HCT116 (cell line): ENCODE data around the gene KLHDC4. TPM values are rescaled to one million over a fixed set of nuclear protein-coding genes. Genes with fewer than 3 reads are reported as not detected.

ENCODE experiments used
- ATAC-seq: fragments of 200-7000 bp; cut with Tn5 transposase; 2 replicates; pipeline ENCODE4 v1.9.1; 2020; ENCODE audit warnings: mild to moderate bottlenecking, moderate library complexity
- BruUV-seq: library from RNA; stranded (reverse); fragments of 400-500 nt; replicated peaks from 2 replicates; lab custom pipeline; 2021; lab: Mats Ljungman, UMichigan
- CTCF ChIA-PET: fragments of 300-600 bp; sonication (Branson Sonifier 250); formaldehyde crosslinking; loops from one replicate; lab custom pipeline; 2021; ENCODE audit warnings: antibody characterized with exemption; lab: Charles Lee
- POLR2A ChIA-PET: fragments of 300-600, 350-600 bp; sonication (Branson Sonifier 250); formaldehyde crosslinking; loops from one replicate; lab custom pipeline; 2021; ENCODE audit warnings: antibody characterized with exemption; lab: Charles Lee
- RAD21 ChIA-PET, 2 experiments: fragments of 300-600 bp; sonication (Branson Sonifier 250); formaldehyde crosslinking; loops; one replicate each; lab custom pipeline; 2023; ENCODE audit warnings: low total read pairs in 2 of 2; ENCODE audit not compliant: uncharacterized antibody in 2 of 2, unreplicated experiment in 2 of 2, low non-redundant PET in 1 of 2; lab: Charles Lee
- DNase-seq: peaks from one replicate; pipeline ENCODE4 v3.0.0-alpha.2; 2010; ENCODE audit warnings: low read depth, low spot score
- H2AFZ ChIP-seq: fragments of 200-600 bp; shearing (Covaris generic), sonication (generic); 2 replicates; pipeline ENCODE4 v1.6.1; 2017; ENCODE audit warnings: low read depth, mixed run types, mixed read lengths, antibody characterized with exemption, low read length; ENCODE audit not compliant: poor library complexity, severe bottlenecking
- H3K27ac ChIP-seq: 2 replicates; pipeline ENCODE4 v1.5.1; 2012; ENCODE audit warnings: low read depth, low read length
- H3K27me3 ChIP-seq: fragments of 200-600 bp; sonication (generic); 2 replicates; pipeline ENCODE4 v1.6.1; 2016; ENCODE audit warnings: mixed run types, low read length, mixed read lengths; ENCODE audit not compliant: insufficient read depth
- H3K36me3 ChIP-seq, 2 experiments: fragments of 200-500 bp in 1 of 2; fragments of 200-600 bp in 1 of 2; sonication (Bioruptor generic) in 1 of 2; sonication (generic) in 1 of 2; 2 replicates each; pipeline versions ENCODE4 v1.5.1 to v1.6.1; 2014 to 2016; ENCODE audit warnings: low read length in 2 of 2, inconsistent platforms in 1 of 2, mixed read lengths in 1 of 2, mixed run types in 1 of 2; ENCODE audit not compliant: insufficient read depth in 2 of 2, control insufficient read depth in 1 of 2
- H3K4me1 ChIP-seq, 2 experiments: fragments of 200-600 bp in 1 of 2; sonication (generic) in 1 of 2; 2 replicates each; pipeline versions ENCODE4 v1.5.1 to v1.6.1; 2012 to 2017; ENCODE audit warnings: low read length in 2 of 2, inconsistent platforms in 1 of 2, mild to moderate bottlenecking in 1 of 2, mixed read lengths in 1 of 2, mixed run types in 1 of 2, moderate library complexity in 1 of 2; ENCODE audit not compliant: insufficient read depth in 2 of 2, control insufficient read depth in 1 of 2
- H3K4me2 ChIP-seq: fragments of 200-600 bp; sonication (generic); 2 replicates; pipeline ENCODE4 v1.6.1; 2017; ENCODE audit warnings: mixed run types, low read length, mixed read lengths
- H3K4me3 ChIP-seq, 2 experiments: fragments of 200-600 bp in 1 of 2; sonication (generic) in 1 of 2; replicated peaks in 1 of 2; 2 replicates each; pipeline ENCODE4 v1.5.1; 2011 to 2016; ENCODE audit warnings: low read length in 2 of 2, control low read depth in 1 of 2, low read depth in 1 of 2, mild to moderate bottlenecking in 1 of 2, mixed read lengths in 1 of 2, mixed run types in 1 of 2
- H3K79me2 ChIP-seq: fragments of 200-600 bp; sonication (generic); 2 replicates; pipeline ENCODE4 v1.6.1; 2017; ENCODE audit warnings: mild to moderate bottlenecking, mixed run types, low read length, moderate library complexity, mixed read lengths; ENCODE audit not compliant: insufficient read depth
- H3K9ac ChIP-seq: fragments of 200-600 bp; sonication (generic); 2 replicates; pipeline ENCODE4 v1.6.1; 2016; ENCODE audit warnings: low read length, mixed read lengths
- H3K9me2 ChIP-seq: fragments of 200-600 bp; sonication (generic), shearing (Covaris generic); 2 replicates; pipeline ENCODE4 v1.6.1; 2017; ENCODE audit warnings: mixed run types, mild to moderate bottlenecking, moderate library complexity; ENCODE audit not compliant: insufficient read depth
- H3K9me3 ChIP-seq, 2 experiments: fragments of 200-500 bp in 1 of 2; fragments of 200-600 bp in 1 of 2; sonication (Bioruptor generic) in 1 of 2; sonication (generic) in 1 of 2; 2 replicates each; pipeline ENCODE4 v1.6.1; 2014 to 2017; ENCODE audit warnings: low read length in 2 of 2, mixed read lengths in 2 of 2, inconsistent platforms in 1 of 2, low read depth in 1 of 2, mild to moderate bottlenecking in 1 of 2, mixed run types in 1 of 2, moderate library complexity in 1 of 2; ENCODE audit not compliant: control insufficient read depth in 1 of 2, insufficient read depth in 1 of 2
- H4K20me1 ChIP-seq: fragments of 200-600 bp; sonication (generic), shearing (Covaris generic); 2 replicates; pipeline ENCODE4 v1.6.1; 2017; ENCODE audit warnings: mixed run types, mild to moderate bottlenecking, moderate library complexity; ENCODE audit not compliant: insufficient read depth
- CBX3 ChIP-seq: IDR thresholded peaks from 2 replicates; pipeline ENCODE4 v1.6.1; 2012; ENCODE audit warnings: low read depth
- CEBPB ChIP-seq: IDR thresholded peaks from 2 replicates; pipeline ENCODE4 v1.6.1; 2012; ENCODE audit warnings: low read depth
- CTCF ChIP-seq, 3 experiments: fragments of 200-600 bp in 1 of 3; sonication (generic) in 1 of 3; IDR thresholded peaks in 2 of 3; conservative IDR thresholded peaks in 1 of 3; 2 replicates each; pipeline ENCODE4 v1.5.1; 2012 to 2017; ENCODE audit warnings: low read depth in 2 of 3, low read length in 2 of 3, antibody characterized with exemption in 1 of 3, borderline replicate concordance in 1 of 3, control low read depth in 1 of 3, mild to moderate bottlenecking in 1 of 3, mixed read lengths in 1 of 3, mixed run types in 1 of 3, moderate library complexity in 1 of 3; ENCODE audit not compliant: insufficient read depth in 1 of 3
- EGR1 ChIP-seq: IDR thresholded peaks from 2 replicates; pipeline ENCODE4 v1.6.1; 2012; ENCODE audit warnings: low read depth
- ELF1 ChIP-seq: IDR thresholded peaks from 2 replicates; pipeline ENCODE4 v1.6.1; 2012; ENCODE audit warnings: low read depth, borderline replicate concordance
- EZH2 ChIP-seq: fragments of 200-600 bp; sonication (generic); IDR thresholded peaks from 2 replicates; pipeline ENCODE4 v1.6.1; 2017; ENCODE audit warnings: antibody characterized with exemption, mixed run types
- EZH2phosphoT487 ChIP-seq: fragments of 200-600 bp; IDR thresholded peaks from 2 replicates; pipeline ENCODE4 v1.6.1; 2018; ENCODE audit warnings: antibody characterized with exemption, borderline replicate concordance
- FOSL1 ChIP-seq: IDR thresholded peaks from 2 replicates; pipeline ENCODE4 v1.6.1; 2012; ENCODE audit warnings: low read depth
- JUND ChIP-seq: IDR thresholded peaks from 2 replicates; pipeline ENCODE4 v1.6.1; 2012
- POLR2A ChIP-seq: IDR thresholded peaks from 2 replicates; pipeline ENCODE4 v1.7.0; 2011; ENCODE audit warnings: borderline replicate concordance; ENCODE audit not compliant: insufficient read depth, insufficient read length; ENCODE audit errors: extremely low read depth
- POLR2AphosphoS5 ChIP-seq: IDR thresholded peaks from 2 replicates; pipeline ENCODE4 v1.6.1; 2011; ENCODE audit warnings: mild to moderate bottlenecking, low read depth, low read length, moderate library complexity
- RAD21 ChIP-seq: IDR thresholded peaks from 2 replicates; pipeline ENCODE4 v1.6.1; 2012; ENCODE audit warnings: low read depth, mild to moderate bottlenecking
- SIN3A ChIP-seq: IDR thresholded peaks from 2 replicates; pipeline ENCODE4 v1.6.1; 2012; ENCODE audit warnings: low read depth
- SP1 ChIP-seq: IDR thresholded peaks from 2 replicates; pipeline ENCODE4 v1.6.1; 2012; ENCODE audit warnings: low read depth
- SRF ChIP-seq: IDR thresholded peaks from 2 replicates; pipeline ENCODE4 v1.6.1; 2012; ENCODE audit warnings: low read depth
- YY1 ChIP-seq: IDR thresholded peaks from 2 replicates; pipeline ENCODE4 v1.6.1; 2011; ENCODE audit warnings: low read length, low read depth, moderate library complexity, mild to moderate bottlenecking; ENCODE audit not compliant: insufficient replicate concordance; ENCODE audit errors: extremely low read depth
- ZFX ChIP-seq: fragments of 450-650 bp; IDR thresholded peaks from 2 replicates; pipeline ENCODE4 v1.6.1; 2017
- ZNF274 ChIP-seq: fragments of 200-500 bp; sonication (Bioruptor generic); IDR thresholded peaks from 2 replicates; pipeline ENCODE4 v1.6.1; 2014; ENCODE audit warnings: mild to moderate bottlenecking, low read depth, low read length, inconsistent platforms
- intact Hi-C: fragments of 100-400 bp; cut with micrococcal nuclease; formaldehyde crosslinking; loops from 2 replicates; pipeline ENCODE4 v1.10.0; 2022
- total RNA-seq: library from RNA; stranded (reverse); gene quantifications from one replicate; pipeline ENCODE4 v1.2.1, GENCODE V29; 2021; ENCODE audit not compliant: unreplicated experiment
- TF ChIP-seq, protein P1 (sequence below): IDR thresholded peaks from 2 replicates; pipeline ENCODE4 v1.6.1; 2012
- TF ChIP-seq, protein P2 (sequence below): IDR thresholded peaks from 2 replicates; pipeline ENCODE4 v1.6.1; 2012; ENCODE audit warnings: low read depth

Gene KLHDC4
- total RNA-seq, 1 experiment from 2014 or later: 107 TPM

DNA sequence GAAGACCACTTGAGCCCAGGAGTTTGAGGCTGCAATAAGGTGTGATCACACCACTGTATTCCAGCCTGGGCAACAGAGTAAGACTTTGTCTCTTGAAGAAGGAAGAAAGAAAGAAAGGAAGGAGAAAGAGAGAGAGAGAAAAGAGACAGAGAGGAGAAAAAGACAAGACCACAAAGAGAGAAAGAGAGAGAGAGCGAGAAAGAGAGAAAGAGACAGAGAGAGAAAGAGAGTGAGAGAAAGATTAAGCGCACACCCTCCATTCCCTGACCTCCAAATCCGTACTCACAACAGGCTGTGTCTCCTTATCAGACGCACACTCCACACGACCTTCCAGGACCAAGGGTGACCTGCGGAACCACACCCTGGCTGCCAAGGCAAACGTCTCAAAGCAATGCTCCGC, 19.6 kb downstream of the KLHDC4 start:
- POLR2A ChIA-PET: no interaction called here
- H2AFZ ChIP-seq: no peak overlapping the region
- no peak for TF ChIP-seq RAD21
- TF ChIP-seq CEBPB: no peak
- TF ChIP-seq YY1: no peak
- no peak for TF ChIP-seq SRF
- TF ChIP-seq SP1: no peak
- TF ChIP-seq ZNF274: no peak
- TF ChIP-seq, protein P1, sequence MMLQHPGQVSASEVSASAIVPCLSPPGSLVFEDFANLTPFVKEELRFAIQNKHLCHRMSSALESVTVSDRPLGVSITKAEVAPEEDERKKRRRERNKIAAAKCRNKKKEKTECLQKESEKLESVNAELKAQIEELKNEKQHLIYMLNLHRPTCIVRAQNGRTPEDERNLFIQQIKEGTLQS: no peak
- no peak for TF ChIP-seq ZFX
- no peak for TF ChIP-seq ELF1
- no peak for TF ChIP-seq JUND
- no peak for TF ChIP-seq EGR1
- no peak for TF ChIP-seq SIN3A
- no peak for TF ChIP-seq POLR2AphosphoS5
- no peak for TF ChIP-seq POLR2A
- no peak for TF ChIP-seq FOSL1
- no peak for TF ChIP-seq CTCF (IDR thresholded peaks at IDR 0.05 in 2 of 3, conservative IDR thresholded peaks at IDR 0.05 in 1 of 3; ENCODE audit: borderline replicate concordance in 1 of 3, insufficient read depth in 1 of 3, low read depth in 2 of 3, low read length in 2 of 3)
- TF ChIP-seq, protein P2, sequence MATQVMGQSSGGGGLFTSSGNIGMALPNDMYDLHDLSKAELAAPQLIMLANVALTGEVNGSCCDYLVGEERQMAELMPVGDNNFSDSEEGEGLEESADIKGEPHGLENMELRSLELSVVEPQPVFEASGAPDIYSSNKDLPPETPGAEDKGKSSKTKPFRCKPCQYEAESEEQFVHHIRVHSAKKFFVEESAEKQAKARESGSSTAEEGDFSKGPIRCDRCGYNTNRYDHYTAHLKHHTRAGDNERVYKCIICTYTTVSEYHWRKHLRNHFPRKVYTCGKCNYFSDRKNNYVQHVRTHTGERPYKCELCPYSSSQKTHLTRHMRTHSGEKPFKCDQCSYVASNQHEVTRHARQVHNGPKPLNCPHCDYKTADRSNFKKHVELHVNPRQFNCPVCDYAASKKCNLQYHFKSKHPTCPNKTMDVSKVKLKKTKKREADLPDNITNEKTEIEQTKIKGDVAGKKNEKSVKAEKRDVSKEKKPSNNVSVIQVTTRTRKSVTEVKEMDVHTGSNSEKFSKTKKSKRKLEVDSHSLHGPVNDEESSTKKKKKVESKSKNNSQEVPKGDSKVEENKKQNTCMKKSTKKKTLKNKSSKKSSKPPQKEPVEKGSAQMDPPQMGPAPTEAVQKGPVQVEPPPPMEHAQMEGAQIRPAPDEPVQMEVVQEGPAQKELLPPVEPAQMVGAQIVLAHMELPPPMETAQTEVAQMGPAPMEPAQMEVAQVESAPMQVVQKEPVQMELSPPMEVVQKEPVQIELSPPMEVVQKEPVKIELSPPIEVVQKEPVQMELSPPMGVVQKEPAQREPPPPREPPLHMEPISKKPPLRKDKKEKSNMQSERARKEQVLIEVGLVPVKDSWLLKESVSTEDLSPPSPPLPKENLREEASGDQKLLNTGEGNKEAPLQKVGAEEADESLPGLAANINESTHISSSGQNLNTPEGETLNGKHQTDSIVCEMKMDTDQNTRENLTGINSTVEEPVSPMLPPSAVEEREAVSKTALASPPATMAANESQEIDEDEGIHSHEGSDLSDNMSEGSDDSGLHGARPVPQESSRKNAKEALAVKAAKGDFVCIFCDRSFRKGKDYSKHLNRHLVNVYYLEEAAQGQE: no peak
- TF ChIP-seq EZH2: no peak
- TF ChIP-seq CBX3: no peak
- no peak for TF ChIP-seq EZH2phosphoT487
- TF ChIP-seq, all 23 proteins: peak for 0
- RAD21 ChIA-PET: no interaction called here
- Histone ChIP-seq H3K79me2 (peaks cover 94% of the 10 kb centered on the region), H3K4me3 (no peak overlapping the region), H3K9me3 (no peaks in the 10 kb centered on the region), H3K27ac (no peak overlapping the region), H3K9ac (no peak overlapping the region), H3K4me1 (0 out of 4 replicates have a peak, but pooled peaks cover 0 to 2% of the 10 kb centered on the region in 2 experiments), H3K9me2 (no peaks in the 10 kb centered on the region), H3K4me2 (no peak overlapping the region), H3K36me3 (peaks cover 45 to 61% of the 10 kb centered on the region in 2 experiments), H4K20me1 (peaks cover 15% of the 10 kb centered on the region; the same call in 1 of the 2 replicates), H3K27me3 (no peaks in the 10 kb centered on the region)
- CTCF ChIA-PET: no interaction called here
- DNase-seq (no peak), ATAC-seq (no peak)
- intact Hi-C loops: no loop called here
- BruUV-seq: no TSS peak
